K562 (cell line): ENCODE results near the gene SLC12A3. TPM values are rescaled to one million over a fixed set of nuclear protein-coding genes. Genes with fewer than 3 reads are reported as not detected.
A peak's percentile ranks its signal among the peaks of the same experiment; 100 is the strongest.

Experiments
- CBX2 ChIP-seq: fragments of 200-600 bp; sonication (generic); IDR thresholded peaks from one replicate; pipeline ENCODE4 v1.6.1; 2012; ENCODE audit warnings: mild to moderate bottlenecking, low read length, inconsistent platforms; ENCODE audit not compliant: insufficient read depth, poor library complexity, severe bottlenecking
- CHD4 ChIP-seq: fragments of 200-600 bp; sonication (generic); IDR thresholded peaks from 3 replicates; pipeline ENCODE4 v1.6.1; 2012; ENCODE audit warnings: low read depth, mild to moderate bottlenecking, mixed read lengths, low read length, inconsistent platforms; ENCODE audit not compliant: insufficient read depth, insufficient replicate concordance, poor library complexity, severe bottlenecking
- CREBBP ChIP-seq: IDR thresholded peaks from one replicate; pipeline ENCODE4 v1.6.1; 2012; ENCODE audit warnings: low read depth, mild to moderate bottlenecking, control low read depth, inconsistent platforms, low read length
- CREM ChIP-seq: IDR thresholded peaks from 2 replicates; pipeline ENCODE4 v1.6.1; 2014; ENCODE audit warnings: antibody characterized with exemption, low read depth
- CTBP1 ChIP-seq: fragments of 450-650 bp; IDR thresholded peaks from 2 replicates; pipeline ENCODE4 v1.6.1; 2016; ENCODE audit warnings: borderline replicate concordance
- NBN ChIP-seq: fragments of 450-650 bp; IDR thresholded peaks from 2 replicates; pipeline ENCODE4 v1.6.1; 2016; ENCODE audit warnings: low read depth, mild to moderate bottlenecking
- PHF20 ChIP-seq: fragments of 450-650 bp; IDR thresholded peaks from 2 replicates; pipeline ENCODE4 v1.6.1; 2018; ENCODE audit not compliant: partially characterized antibody
- PPARD ChIP-seq: fragments of 250-450 bp; sonication (Bioruptor Pico); IDR thresholded peaks from 2 replicates; pipeline ENCODE4 v1.8.0; 2022; ENCODE audit warnings: inconsistent platforms, mild to moderate bottlenecking, moderate library complexity
- PRPF4 ChIP-seq: fragments of 200-400 bp; formaldehyde crosslinking; IDR thresholded peaks from one replicate; pipeline ENCODE4 v1.6.1; 2017; ENCODE audit warnings: low read length, low read depth, mild to moderate bottlenecking; ENCODE audit not compliant: insufficient read depth, poor library complexity, severe bottlenecking
- RB1 ChIP-seq: fragments of 450-650 bp; IDR thresholded peaks from 2 replicates; pipeline ENCODE4 v1.6.1; 2017; ENCODE audit warnings: low read depth, mild to moderate bottlenecking
- SAP30 ChIP-seq: fragments of 200-600 bp; sonication (generic); IDR thresholded peaks from 2 replicates; pipeline ENCODE4 v1.6.1; 2012; ENCODE audit warnings: borderline replicate concordance, low read depth, mild to moderate bottlenecking, moderate library complexity, low read length, control low read depth, inconsistent platforms; ENCODE audit not compliant: insufficient read depth, poor library complexity, severe bottlenecking
- SIN3A ChIP-seq, 2 experiments: fragments of 150-350 bp in 1 of 2; IDR thresholded peaks; 2 replicates each; pipeline ENCODE4 v1.6.1; 2011 to 2016; ENCODE audit warnings: borderline replicate concordance in 2 of 2, low read depth in 2 of 2, low read length in 2 of 2, mild to moderate bottlenecking in 2 of 2, moderate library complexity in 2 of 2; ENCODE audit not compliant: control insufficient read depth in 1 of 2
- YY1 ChIP-seq, 3 experiments: IDR thresholded peaks; 2 replicates each; pipeline ENCODE4 v1.6.1; 2011; ENCODE audit warnings: low read length in 2 of 3, mild to moderate bottlenecking in 2 of 3, moderate library complexity in 2 of 3, borderline replicate concordance in 1 of 3, control low read depth in 1 of 3, low read depth in 1 of 3; ENCODE audit not compliant: insufficient read depth in 3 of 3, insufficient replicate concordance in 2 of 3, control insufficient read depth in 1 of 3, insufficient read length in 1 of 3; ENCODE audit errors: extremely low read depth in 1 of 3
- polyA plus RNA-seq, 8 experiments: library from polyadenylated mRNA; depleted of rRNA in 4 of 8; stranded (reverse) in 5 of 8; unstranded in 3 of 8; fragments of >200 nt; fragmentation: Nextera tagmentation in 2 of 8; fragmentation: Illumina TruSeq in 1 of 8; extraction: Ambion mirVana in 2 of 8; extraction: Trizol in 1 of 8; gene quantifications; 2 replicates each; pipeline versions ENCODE4 v1.2.1 to v1.2.3, GENCODE V29; 2011 to 2014; ENCODE audit warnings: inconsistent platforms in 1 of 8, missing spikeins in 1 of 8
- total RNA-seq, 7 experiments: library from RNA; depleted of rRNA in 6 of 7; stranded (reverse); fragments of >200 nt in 6 of 7; fragmentation: Illumina TruSeq in 2 of 7; extraction: Trizol in 2 of 7; gene quantifications; 2 replicates each; pipeline versions ENCODE4 v1.2.1 to v1.2.3, GENCODE V29; 2011 to 2021; ENCODE audit warnings: low replicate concordance in 1 of 7
- TF ChIP-seq, protein P1 (sequence below), 2 experiments: fragments of 450-650 bp; formaldehyde crosslinking in 1 of 2; IDR thresholded peaks; 2 replicates each; pipeline versions ENCODE4 v1.4.0 to v1.6.1; 2014 to 2020; ENCODE audit warnings: mild to moderate bottlenecking in 2 of 2, borderline replicate concordance in 1 of 2, low read depth in 1 of 2
- TF ChIP-seq, protein P2 (sequence below), 2 experiments: fragments of 450-650 bp in 1 of 2; sonication (generic) in 1 of 2; formaldehyde crosslinking in 1 of 2; IDR thresholded peaks in 1 of 2; conservative IDR thresholded peaks in 1 of 2; 2 replicates each; pipeline versions ENCODE4 v1.6.1 to v1.8.1; 2016 to 2023; ENCODE audit warnings: mild to moderate bottlenecking in 2 of 2, moderate library complexity in 2 of 2, inconsistent platforms in 1 of 2, missing genetic modification reagents in 1 of 2

SLC12A3 gene
- total and polyA plus RNA-seq, 9 of the 15 experiments (the other 6 are each of a cell fraction or from before 2014, with no cell fraction given), result not detected

DNA sequence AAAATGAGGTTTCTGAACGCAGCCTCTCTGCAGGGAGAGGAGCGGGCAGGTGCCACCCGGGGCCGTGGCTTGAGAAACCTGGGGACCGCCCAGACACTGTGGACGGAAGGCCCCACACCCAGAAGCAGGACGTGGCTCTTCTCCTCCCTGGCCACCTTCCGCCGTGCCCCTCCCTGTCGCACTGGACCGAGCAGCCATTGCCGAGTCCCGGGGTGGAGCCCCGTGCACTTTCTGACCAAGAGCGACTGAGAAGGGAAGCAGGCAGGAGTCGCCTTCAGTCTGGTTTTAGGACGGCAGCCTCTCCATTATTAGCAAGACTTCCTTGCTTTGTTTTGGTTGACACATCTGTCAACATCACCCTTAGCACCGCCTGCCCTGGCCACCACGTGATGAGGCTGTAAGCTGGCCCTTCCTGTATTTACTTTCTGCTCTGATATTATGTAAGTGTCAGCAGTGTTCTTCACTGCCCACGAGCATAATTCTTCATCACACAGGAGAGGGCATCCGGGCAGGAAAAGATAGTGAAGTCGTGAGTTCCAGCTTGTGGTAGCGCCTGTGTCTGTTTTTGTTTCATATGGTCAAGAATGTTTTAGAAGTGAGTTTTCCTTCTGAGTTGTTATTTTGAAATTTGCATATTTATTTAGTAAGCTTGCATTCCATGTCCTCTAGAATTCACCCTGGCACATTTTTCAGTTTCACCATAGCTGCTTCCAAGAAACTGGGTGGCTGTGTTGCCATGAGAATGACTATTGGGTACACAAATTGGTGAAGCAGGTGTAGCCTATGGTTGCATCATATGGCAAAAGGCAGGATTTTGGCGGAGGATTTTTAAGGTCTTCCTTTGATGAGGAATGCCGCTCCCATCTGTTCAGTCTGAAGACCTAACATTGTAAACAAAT lies 68.0 kb downstream of the SLC12A3 start (continued):
- TF ChIP-seq, protein P1, sequence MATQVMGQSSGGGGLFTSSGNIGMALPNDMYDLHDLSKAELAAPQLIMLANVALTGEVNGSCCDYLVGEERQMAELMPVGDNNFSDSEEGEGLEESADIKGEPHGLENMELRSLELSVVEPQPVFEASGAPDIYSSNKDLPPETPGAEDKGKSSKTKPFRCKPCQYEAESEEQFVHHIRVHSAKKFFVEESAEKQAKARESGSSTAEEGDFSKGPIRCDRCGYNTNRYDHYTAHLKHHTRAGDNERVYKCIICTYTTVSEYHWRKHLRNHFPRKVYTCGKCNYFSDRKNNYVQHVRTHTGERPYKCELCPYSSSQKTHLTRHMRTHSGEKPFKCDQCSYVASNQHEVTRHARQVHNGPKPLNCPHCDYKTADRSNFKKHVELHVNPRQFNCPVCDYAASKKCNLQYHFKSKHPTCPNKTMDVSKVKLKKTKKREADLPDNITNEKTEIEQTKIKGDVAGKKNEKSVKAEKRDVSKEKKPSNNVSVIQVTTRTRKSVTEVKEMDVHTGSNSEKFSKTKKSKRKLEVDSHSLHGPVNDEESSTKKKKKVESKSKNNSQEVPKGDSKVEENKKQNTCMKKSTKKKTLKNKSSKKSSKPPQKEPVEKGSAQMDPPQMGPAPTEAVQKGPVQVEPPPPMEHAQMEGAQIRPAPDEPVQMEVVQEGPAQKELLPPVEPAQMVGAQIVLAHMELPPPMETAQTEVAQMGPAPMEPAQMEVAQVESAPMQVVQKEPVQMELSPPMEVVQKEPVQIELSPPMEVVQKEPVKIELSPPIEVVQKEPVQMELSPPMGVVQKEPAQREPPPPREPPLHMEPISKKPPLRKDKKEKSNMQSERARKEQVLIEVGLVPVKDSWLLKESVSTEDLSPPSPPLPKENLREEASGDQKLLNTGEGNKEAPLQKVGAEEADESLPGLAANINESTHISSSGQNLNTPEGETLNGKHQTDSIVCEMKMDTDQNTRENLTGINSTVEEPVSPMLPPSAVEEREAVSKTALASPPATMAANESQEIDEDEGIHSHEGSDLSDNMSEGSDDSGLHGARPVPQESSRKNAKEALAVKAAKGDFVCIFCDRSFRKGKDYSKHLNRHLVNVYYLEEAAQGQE (IDR thresholded peaks at IDR 0.05; ENCODE audit: borderline replicate concordance), result peak; percentile 42
- TF ChIP-seq, protein P1 (CRISPR knock-in tag; IDR thresholded peaks at IDR 0.05; ENCODE audit: low read depth), result no peak
- TF ChIP-seq RB1 (no peak), SIN3A (IDR thresholded peaks at IDR 0.05; ENCODE audit: borderline replicate concordance in 2 of 2, control insufficient read depth in 1 of 2, low read depth in 2 of 2, low read length in 2 of 2) (peak; percentile 57 to 88; a peak in 1 of 4 replicates), PRPF4 (no peak), CBX2 (no peak), CREBBP (no peak), SAP30 (peak; percentile 92), CREM (no peak; the same call in 1 of the 2 replicates), PHF20 (no peak), NBN (peak; percentile 20; the same call in 1 of the 2 replicates), CHD4 (no peak), CTBP1 (no peak), YY1 (IDR thresholded peaks at IDR 0.05; ENCODE audit: borderline replicate concordance in 1 of 3, control insufficient read depth in 1 of 3, extremely low read depth in 1 of 3, insufficient read depth in 3 of 3, insufficient read length in 1 of 3, insufficient replicate concordance in 2 of 3, low read depth in 1 of 3, low read length in 2 of 3) (peak; percentile 37 to 91 (median 70)), PPARD (no peak)
- TF ChIP-seq, protein P2, sequence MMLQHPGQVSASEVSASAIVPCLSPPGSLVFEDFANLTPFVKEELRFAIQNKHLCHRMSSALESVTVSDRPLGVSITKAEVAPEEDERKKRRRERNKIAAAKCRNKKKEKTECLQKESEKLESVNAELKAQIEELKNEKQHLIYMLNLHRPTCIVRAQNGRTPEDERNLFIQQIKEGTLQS (IDR thresholded peaks at IDR 0.05), result peak; percentile 60
- TF ChIP-seq, protein P2 (CRISPR knock-in tag; conservative IDR thresholded peaks at IDR 0.05), result no peak
